ENCODE measurements around the gene BPIFB3. TPM values are rescaled to one million over a fixed set of nuclear protein-coding genes. Genes with fewer than 3 reads are reported as not detected.
"Not testable (repeated sequence)": the region's sequence is repeated elsewhere in the genome, so short reads cannot be mapped to it uniquely, and the experiment has no call there.

BPIFB3 gene
- total RNA-seq, 4 donors from 2014 or later: not detected

- in situ Hi-C loops (cut with MboI; ENCODE audit: low sequenced_read_pairs in 4 of 4): no loop called here
- intact Hi-C loops (cut with DNase I; ENCODE audit: low total_unique reads): no loop called here
Measured at GRCh38 chr20:33099843-33100538, 46.3 kb downstream of the BPIFB3 start.

GRCh38 chr20:33103556-33103955 is 49.9 kb downstream of the BPIFB3 start:
- in situ Hi-C loops (cut with MboI; ENCODE audit: low sequenced_read_pairs in 4 of 4) (no loop called here), intact Hi-C loops (cut with DNase I; ENCODE audit: low total_unique reads) (no loop called here)
- DNase-seq (no peak), ATAC-seq (no peak)
- H3K36me3 ChIP-seq: no peaks in the 10 kb centered on the region
- no peaks in the 10 kb centered on the region for H3K9me3 ChIP-seq
- TF ChIP-seq CTCF (IDR thresholded peaks at IDR 0.05 in 4 of 5, conservative IDR thresholded peaks at IDR 0.05 in 1 of 5) (no peak), POLR2A (IDR thresholded peaks at IDR 0.05) (no peak)
- H3K4me1 ChIP-seq: no peaks in the 10 kb centered on the region
- no peak overlapping the region for H3K27ac ChIP-seq
- peaks cover 0 to 12% (median 6%) of the 10 kb centered on the region in 3 donors for H3K27me3 ChIP-seq
- H3K4me3 ChIP-seq: no peak overlapping the region

More at GRCh38 chr20:33099843-33100538, 46.3 kb downstream of the BPIFB3 start:
- Histone ChIP-seq H3K27me3 (peaks cover 0 to 12% (median 6%) of the 10 kb centered on the region in 3 donors), H3K36me3 (no peaks in the 10 kb centered on the region), H3K4me3 (no peak overlapping the region), H3K4me1 (no peaks in the 10 kb centered on the region), H3K27ac (no peak overlapping the region), H3K9me3 (no peaks in the 10 kb centered on the region)
- ATAC-seq: no peak
- DNase-seq: no peak
- TF ChIP-seq POLR2A (IDR thresholded peaks at IDR 0.05): no peak

- no peaks in the 10 kb centered on the region for H3K4me1 ChIP-seq
- no peak for ATAC-seq
- H3K27ac ChIP-seq: no peak overlapping the region
- no peak overlapping the region for H3K4me3 ChIP-seq
- no peak for DNase-seq
- TF ChIP-seq POLR2A (IDR thresholded peaks at IDR 0.05) (no peak), CTCF (IDR thresholded peaks at IDR 0.05 in 4 of 5, conservative IDR thresholded peaks at IDR 0.05 in 1 of 5) (no peak)
- in situ Hi-C loops (cut with MboI; ENCODE audit: low sequenced_read_pairs in 4 of 4): no loop called here
- intact Hi-C loops (cut with DNase I; ENCODE audit: low total_unique reads): no loop called here
- no peaks in the 10 kb centered on the region for H3K9me3 ChIP-seq
- H3K36me3 ChIP-seq: no peaks in the 10 kb centered on the region
- H3K27me3 ChIP-seq: peaks cover 0 to 12% (median 6%) of the 10 kb centered on the region in 3 donors
Measured at GRCh38 chr20:33104336-33104735, 50.6 kb downstream of the BPIFB3 start.

GRCh38 chr20:33105316-33105924 is 51.7 kb downstream of the BPIFB3 start:
- Histone ChIP-seq H3K9me3 (no peaks in the 10 kb centered on the region), H3K4me1 (no peaks in the 10 kb centered on the region), H3K4me3 (no peak overlapping the region), H3K27me3 (peaks cover 0 to 12% (median 6%) of the 10 kb centered on the region in 3 donors), H3K36me3 (no peaks in the 10 kb centered on the region), H3K27ac (no peak overlapping the region)
- intact Hi-C loops (cut with DNase I; ENCODE audit: low total_unique reads): no loop called here
- DNase-seq: no peak
- in situ Hi-C loops (cut with MboI; ENCODE audit: low sequenced_read_pairs in 4 of 4): no loop called here
- no peak for ATAC-seq
- TF ChIP-seq POLR2A (IDR thresholded peaks at IDR 0.05) (no peak), CTCF (IDR thresholded peaks at IDR 0.05 in 4 of 5, conservative IDR thresholded peaks at IDR 0.05 in 1 of 5) (no peak)

- ATAC-seq; DNase-seq; H3K36me3 ChIP-seq; H3K4me1 ChIP-seq; H3K4me3 ChIP-seq; in situ Hi-C loops (cut with MboI; ENCODE audit: low sequenced_read_pairs in 4 of 4); intact Hi-C loops (cut with DNase I; ENCODE audit: low total_unique reads); H3K27ac ChIP-seq; H3K9me3 ChIP-seq: not testable (repeated sequence)
- H3K27me3 ChIP-seq: peaks cover 0 to 12% (median 6%) of the 10 kb centered on the region in 3 donors
Measured at GRCh38 chr20:33106058-33106620, 52.4 kb downstream of the BPIFB3 start.

All from gastrocnemius medialis (tissue), 4 donors.